ENCODE measurements around the gene HMGCL. TPM values are rescaled to one million over a fixed set of nuclear protein-coding genes. Genes with fewer than 3 reads are reported as not detected.
"Not testable (repeated sequence)": the region's sequence is repeated elsewhere in the genome, so short reads cannot be mapped to it uniquely, and the experiment has no call there.

Gene HMGCL
- total and polyA plus RNA-seq, 2 donors = 29.3 to 42.3 TPM

GRCh38 chr1:23816361-23816760, 8.9 kb downstream of the HMGCL start:
- Histone ChIP-seq H3K27ac (ENCODE audit: low read depth) (no peak overlapping the region), H3K36me3 (ENCODE audit: insufficient read depth) (peaks cover 6% of the 10 kb centered on the region), H3K4me3 (ENCODE audit: low read depth, low read length) (no peak overlapping the region), H3K4me1 (ENCODE audit: insufficient read depth) (no peaks in the 10 kb centered on the region)
- DNase-seq (ENCODE audit: extremely low spot score) = no peak
- 95% methylated on average over 3 of the region's 3 CpGs for WGBS

- H3K36me3 ChIP-seq (ENCODE audit: insufficient read depth) = peaks cover 6% of the 10 kb centered on the region
- no peak overlapping the region for H3K27ac ChIP-seq (ENCODE audit: low read depth)
- DNase-seq (ENCODE audit: extremely low spot score) = no peak
- WGBS = 92% methylated on average over 4 of the region's 4 CpGs
- H3K4me3 ChIP-seq (ENCODE audit: low read depth, low read length) = no peak overlapping the region
- no peaks in the 10 kb centered on the region for H3K4me1 ChIP-seq (ENCODE audit: insufficient read depth)
Measured at GRCh38 chr1:23814016-23814415, 11.2 kb downstream of the HMGCL start.

GRCh38 chr1:23810818-23811540, 14.2 kb downstream of the HMGCL start:
- DNase-seq (ENCODE audit: extremely low spot score) = no peak
- 56% methylated on average over 3 of the region's 3 CpGs for WGBS
- no peak overlapping the region for H3K27ac ChIP-seq (ENCODE audit: low read depth)
- H3K4me1 ChIP-seq (ENCODE audit: insufficient read depth) = no peaks in the 10 kb centered on the region
- no peak overlapping the region for H3K4me3 ChIP-seq (ENCODE audit: low read depth, low read length)
- H3K36me3 ChIP-seq (ENCODE audit: insufficient read depth) = peaks cover 2% of the 10 kb centered on the region

- DNase-seq (ENCODE audit: extremely low spot score) = no peak
- H3K27ac ChIP-seq (ENCODE audit: low read depth) = no peak overlapping the region
- H3K4me3 ChIP-seq (ENCODE audit: low read depth, low read length) = no peak overlapping the region
- H3K4me1 ChIP-seq (ENCODE audit: insufficient read depth) = no peaks in the 10 kb centered on the region
- 31% methylated on average over 6 of the region's 6 CpGs for WGBS
- peaks cover 2% of the 10 kb centered on the region for H3K36me3 ChIP-seq (ENCODE audit: insufficient read depth)
Measured at GRCh38 chr1:23809751-23810171, 15.5 kb downstream of the HMGCL start.

GRCh38 chr1:23807453-23807852, 17.8 kb downstream of the HMGCL start:
- Histone ChIP-seq H3K4me3 (ENCODE audit: low read depth, low read length) (no peak overlapping the region), H3K36me3 (ENCODE audit: insufficient read depth) (no peaks in the 10 kb centered on the region), H3K27ac (ENCODE audit: low read depth) (no peak overlapping the region), H3K4me1 (ENCODE audit: insufficient read depth) (no peaks in the 10 kb centered on the region)
- 47% methylated on average over 3 of the region's 3 CpGs for WGBS
- no peak for DNase-seq (ENCODE audit: extremely low spot score)

GRCh38 chr1:23806280-23806679, 18.9 kb downstream of the HMGCL start:
- no peaks in the 10 kb centered on the region for H3K36me3 ChIP-seq (ENCODE audit: insufficient read depth)
- 70% methylated on average over 6 of the region's 6 CpGs for WGBS
- no peaks in the 10 kb centered on the region for H3K4me1 ChIP-seq (ENCODE audit: insufficient read depth)
- no peak overlapping the region for H3K27ac ChIP-seq (ENCODE audit: low read depth)
- H3K4me3 ChIP-seq (ENCODE audit: low read depth, low read length) = no peak overlapping the region
- no peak for DNase-seq (ENCODE audit: extremely low spot score)

GRCh38 chr1:23805025-23805424, 20.2 kb downstream of the HMGCL start:
- WGBS = 93% methylated on average over 2 of the region's 2 CpGs
- Histone ChIP-seq H3K27ac (ENCODE audit: low read depth) (no peak overlapping the region), H3K4me1 (ENCODE audit: insufficient read depth) (no peaks in the 10 kb centered on the region), H3K36me3 (ENCODE audit: insufficient read depth) (no peaks in the 10 kb centered on the region), H3K4me3 (ENCODE audit: low read depth, low read length) (no peak overlapping the region)
- DNase-seq (ENCODE audit: extremely low spot score) = no peak

GRCh38 chr1:23804183-23804835, 20.9 kb downstream of the HMGCL start:
- Histone ChIP-seq H3K27ac (ENCODE audit: low read depth) (no peak overlapping the region), H3K36me3 (ENCODE audit: insufficient read depth) (no peaks in the 10 kb centered on the region), H3K4me3 (ENCODE audit: low read depth, low read length) (no peak overlapping the region), H3K4me1 (ENCODE audit: insufficient read depth) (no peaks in the 10 kb centered on the region)
- 77% methylated on average over 7 of the region's 7 CpGs for WGBS
- no peak for DNase-seq (ENCODE audit: extremely low spot score)

- H3K4me1 ChIP-seq (ENCODE audit: insufficient read depth) = no peaks in the 10 kb centered on the region
- H3K4me3 ChIP-seq (ENCODE audit: low read depth, low read length) = no peak overlapping the region
- no peak overlapping the region for H3K27ac ChIP-seq (ENCODE audit: low read depth)
- no peaks in the 10 kb centered on the region for H3K36me3 ChIP-seq (ENCODE audit: insufficient read depth)
- WGBS = 93% methylated on average over 5 of the region's 5 CpGs
- no peak for DNase-seq (ENCODE audit: extremely low spot score)
Measured at GRCh38 chr1:23803674-23804073, 21.6 kb downstream of the HMGCL start.

- not testable (repeated sequence) for DNase-seq (ENCODE audit: extremely low spot score); H3K4me3 ChIP-seq (ENCODE audit: low read depth, low read length); H3K27ac ChIP-seq (ENCODE audit: low read depth); H3K36me3 ChIP-seq (ENCODE audit: insufficient read depth); H3K4me1 ChIP-seq (ENCODE audit: insufficient read depth)
- whole genome bisulfite sequencing = 95% methylated on average over 7 of the region's 7 CpGs
Measured at GRCh38 chr1:23802809-23803342, 22.4 kb downstream of the HMGCL start.

- Histone ChIP-seq H3K4me3 (ENCODE audit: low read depth, low read length) (no peak overlapping the region), H3K4me1 (ENCODE audit: insufficient read depth) (no peaks in the 10 kb centered on the region), H3K27ac (ENCODE audit: low read depth) (no peak overlapping the region), H3K36me3 (ENCODE audit: insufficient read depth) (no peaks in the 10 kb centered on the region)
- DNase-seq (ENCODE audit: extremely low spot score) = no peak
- WGBS = 62% methylated on average over 10 of the region's 10 CpGs
Measured at GRCh38 chr1:23801876-23802275, 23.4 kb downstream of the HMGCL start.

GRCh38 chr1:23801338-23801748, 23.9 kb downstream of the HMGCL start:
- no peaks in the 10 kb centered on the region for H3K36me3 ChIP-seq (ENCODE audit: insufficient read depth)
- WGBS = 20% methylated on average over 19 of the region's 19 CpGs
- H3K27ac ChIP-seq (ENCODE audit: low read depth) = no peak overlapping the region
- H3K4me3 ChIP-seq (ENCODE audit: low read depth, low read length) = peak overlapping the region; percentile 58
- no peaks in the 10 kb centered on the region for H3K4me1 ChIP-seq (ENCODE audit: insufficient read depth)
- DNase-seq (ENCODE audit: extremely low spot score) = no peak

GRCh38 chr1:23800400-23801337, 24.6 kb downstream of the HMGCL start, which contains the start of gene GALE:
Gene GALE (minus strand): TSS chr1:23800754. CDS start chr1:23799007, 1,747 bp downstream.
- peak; percentile 86 for DNase-seq (ENCODE audit: extremely low spot score)
- Histone ChIP-seq H3K4me3 (ENCODE audit: low read depth, low read length) (peak within 1 kb of the TSS; percentile 58), H3K36me3 (ENCODE audit: insufficient read depth) (no peaks in the 10 kb centered on the region), H3K27ac (ENCODE audit: low read depth) (peak within 1 kb of the TSS; percentile 90), H3K4me1 (ENCODE audit: insufficient read depth) (no peaks in the 10 kb centered on the region)
- WGBS = under 1% methylated on average over 82 of the region's 82 CpGs

All from urinary bladder (tissue), 4 donors.